Bronchial epithelial cell (primary cell): ENCODE measurements around the gene AHCYL2. TPM values are rescaled to one million over a fixed set of nuclear protein-coding genes. Genes with fewer than 3 reads are reported as not detected.
"Not testable (repeated sequence)": the region's sequence is repeated elsewhere in the genome, so short reads cannot be mapped to it uniquely, and the experiment has no call there.

ENCODE experiments used
- DNase-seq: peaks from one replicate; pipeline ENCODE4 v3.0.0-alpha.2; 2010; ENCODE audit warnings: low read depth
- FAIRE-seq: peaks from 2 replicates; lab custom pipeline; 2011; peaks lifted over from hg19 to GRCh38; lab: Jason Lieb, UNC
- H3K27me3 ChIP-seq: 2 replicates; pipeline ENCODE4 v1.5.1; 2011; ENCODE audit warnings: low read length; ENCODE audit not compliant: control insufficient read depth, insufficient read depth
- H3K36me3 ChIP-seq: 2 replicates; pipeline ENCODE4 v1.5.1; 2011; ENCODE audit warnings: low read length; ENCODE audit not compliant: control insufficient read depth, insufficient read depth
- H3K4me3 ChIP-seq: 2 replicates; pipeline ENCODE4 v1.5.1; 2011; ENCODE audit warnings: mild to moderate bottlenecking, low read depth, low read length, control low read depth
- total RNA-seq: library from RNA; depleted of rRNA; stranded (reverse); fragments of >200 nt; gene quantifications from 2 replicates; pipeline ENCODE4 v1.2.1, GENCODE V29; 2014
- TF ChIP-seq, protein P1 (sequence below): IDR thresholded peaks from 2 replicates; pipeline ENCODE4 v1.5.1; 2011; ENCODE audit warnings: mild to moderate bottlenecking, moderate library complexity, low read length, control low read depth, inconsistent platforms; ENCODE audit not compliant: insufficient read depth, severe bottlenecking

AHCYL2 gene
- total RNA-seq, 1 donor from 2014 or later, result 5.0 TPM

GRCh38 chr7:129212126-129212525 is 12.7 kb upstream of the AHCYL2 start:
- Histone ChIP-seq H3K27me3 (no peaks in the 10 kb centered on the region), H3K36me3 (peaks cover 2% of the 10 kb centered on the region), H3K4me3 (no peak overlapping the region)
- TF ChIP-seq, protein P1, sequence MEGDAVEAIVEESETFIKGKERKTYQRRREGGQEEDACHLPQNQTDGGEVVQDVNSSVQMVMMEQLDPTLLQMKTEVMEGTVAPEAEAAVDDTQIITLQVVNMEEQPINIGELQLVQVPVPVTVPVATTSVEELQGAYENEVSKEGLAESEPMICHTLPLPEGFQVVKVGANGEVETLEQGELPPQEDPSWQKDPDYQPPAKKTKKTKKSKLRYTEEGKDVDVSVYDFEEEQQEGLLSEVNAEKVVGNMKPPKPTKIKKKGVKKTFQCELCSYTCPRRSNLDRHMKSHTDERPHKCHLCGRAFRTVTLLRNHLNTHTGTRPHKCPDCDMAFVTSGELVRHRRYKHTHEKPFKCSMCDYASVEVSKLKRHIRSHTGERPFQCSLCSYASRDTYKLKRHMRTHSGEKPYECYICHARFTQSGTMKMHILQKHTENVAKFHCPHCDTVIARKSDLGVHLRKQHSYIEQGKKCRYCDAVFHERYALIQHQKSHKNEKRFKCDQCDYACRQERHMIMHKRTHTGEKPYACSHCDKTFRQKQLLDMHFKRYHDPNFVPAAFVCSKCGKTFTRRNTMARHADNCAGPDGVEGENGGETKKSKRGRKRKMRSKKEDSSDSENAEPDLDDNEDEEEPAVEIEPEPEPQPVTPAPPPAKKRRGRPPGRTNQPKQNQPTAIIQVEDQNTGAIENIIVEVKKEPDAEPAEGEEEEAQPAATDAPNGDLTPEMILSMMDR, result no peak
- FAIRE-seq, result no peak
- no peak for DNase-seq

GRCh38 chr7:129212596-129212995 is 12.2 kb upstream of the AHCYL2 start:
- Histone ChIP-seq H3K36me3 (peaks cover 2% of the 10 kb centered on the region), H3K27me3 (no peaks in the 10 kb centered on the region), H3K4me3 (no peak overlapping the region)
- no peak for DNase-seq
- TF ChIP-seq, protein P1, result no peak
- no peak for FAIRE-seq

GRCh38 chr7:129213828-129214227 is 11.0 kb upstream of the AHCYL2 start:
- H3K27me3 ChIP-seq, result no peaks in the 10 kb centered on the region
- TF ChIP-seq, protein P1, result peak; percentile 19
- no peak for DNase-seq
- no peak overlapping the region for H3K4me3 ChIP-seq
- peaks cover 2% of the 10 kb centered on the region for H3K36me3 ChIP-seq
- no peak for FAIRE-seq

DNA sequence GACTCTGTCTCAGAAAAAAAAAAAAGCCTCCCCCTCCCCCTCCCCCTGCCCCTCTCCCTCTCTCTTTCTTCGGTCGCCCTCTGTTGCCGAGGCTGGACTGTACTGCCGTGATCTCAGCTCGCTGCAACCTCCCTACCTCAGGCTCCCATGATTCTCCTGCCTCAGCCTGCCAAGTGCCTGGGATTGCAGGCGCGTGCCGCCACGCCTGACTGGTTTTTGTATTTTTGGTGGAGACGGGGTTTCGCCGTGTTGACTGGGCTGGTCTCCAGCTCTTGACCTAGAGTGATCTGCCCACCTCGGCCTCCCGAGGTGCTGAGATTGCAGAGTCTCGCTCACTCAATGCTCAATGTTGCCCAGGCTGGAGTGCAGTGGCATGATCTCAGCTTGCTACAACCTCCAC is 9.1 kb upstream of the AHCYL2 start:
- not testable (repeated sequence) for DNase-seq, FAIRE-seq, H3K4me3 ChIP-seq, H3K27me3 ChIP-seq, H3K36me3 ChIP-seq

- DNase-seq, FAIRE-seq, H3K27me3 ChIP-seq, H3K36me3 ChIP-seq, H3K4me3 ChIP-seq: not testable (repeated sequence)
These were observed 8.6 kb upstream of the AHCYL2 start for GRCh38 chr7:129216101-129216715.

- not testable (repeated sequence) for DNase-seq, H3K36me3 ChIP-seq, H3K27me3 ChIP-seq, H3K4me3 ChIP-seq, FAIRE-seq
These were observed 7.9 kb upstream of the AHCYL2 start for GRCh38 chr7:129216821-129217416.

- no peak overlapping the region for H3K4me3 ChIP-seq
- FAIRE-seq (no peak), DNase-seq (peak; percentile 76)
- TF ChIP-seq, protein P1, result peak; percentile 86
- no peaks in the 10 kb centered on the region for H3K36me3 ChIP-seq
- no peaks in the 10 kb centered on the region for H3K27me3 ChIP-seq
These were observed 6.2 kb upstream of the AHCYL2 start for GRCh38 chr7:129218514-129219062.

- H3K27me3 ChIP-seq, DNase-seq, H3K4me3 ChIP-seq, FAIRE-seq, H3K36me3 ChIP-seq: not testable (repeated sequence)
These were observed 5.7 kb upstream of the AHCYL2 start for GRCh38 chr7:129219166-129219565.
